HEK293 (cell line): Measurements from ENCODE around the gene INTS14.
A peak's percentile ranks its signal among the peaks of the same experiment; 100 is the strongest.

Experiments
- CTCF ChIA-PET: fragments of 350-600 bp; formaldehyde crosslinking; extraction: SDS; loops from one replicate; lab custom pipeline; 2021; ENCODE audit warnings: antibody characterized with exemption; lab: Yijun Ruan, JAX
- POLR2A ChIA-PET: fragments of 300-600 bp; formaldehyde crosslinking; extraction: SDS; loops from one replicate; lab custom pipeline; 2020; ENCODE audit warnings: antibody characterized with exemption, inconsistent platforms; lab: Yijun Ruan, JAX
- H3K27ac ChIP-seq: fragments of 200-500 bp; sonication (Bioruptor generic); 2 replicates; pipeline ENCODE4 v1.5.1; 2014; ENCODE audit warnings: low read depth, low read length, control low read depth, inconsistent platforms; ENCODE audit errors: extremely low read depth
- H3K36me3 ChIP-seq, 2 experiments: fragments of 200-500 bp in 1 of 2; sonication (Bioruptor generic) in 1 of 2; 1 replicate in 1 of 2; 2 replicates in 1 of 2; pipeline ENCODE4 v1.5.1; 2014 to 2017; ENCODE audit warnings: inconsistent platforms in 2 of 2, low read length in 2 of 2; ENCODE audit not compliant: control insufficient read depth in 2 of 2, insufficient read depth in 1 of 2
- H3K4me1 ChIP-seq: fragments of 200-500 bp; sonication (Bioruptor generic); 2 replicates; pipeline ENCODE4 v1.5.1; 2014; ENCODE audit warnings: mild to moderate bottlenecking, low read length, inconsistent platforms; ENCODE audit not compliant: control insufficient read depth, insufficient read depth
- H3K4me3 ChIP-seq: 2 replicates; pipeline ENCODE4 v1.5.1; 2011; ENCODE audit warnings: low read depth, mild to moderate bottlenecking, control low read depth, low read length, moderate library complexity
- H3K9me3 ChIP-seq: fragments of 200-500 bp; sonication (Bioruptor generic); 2 replicates; pipeline ENCODE4 v1.5.1; 2014; ENCODE audit warnings: low read depth, low read length, inconsistent platforms; ENCODE audit not compliant: control insufficient read depth, insufficient read depth
- GLI2 ChIP-seq: fragments of 450-650 bp; formaldehyde crosslinking; IDR thresholded peaks from 2 replicates; pipeline ENCODE4; 2017; ENCODE audit warnings: missing biosample characterization, missing genetic modification characterization, low read depth, borderline replicate concordance
- GLIS1 ChIP-seq: fragments of 450-650 bp; formaldehyde crosslinking; IDR thresholded peaks from 2 replicates; pipeline ENCODE4 v1.5.1; 2016; ENCODE audit warnings: missing biosample characterization, missing genetic modification characterization
- IKZF3 ChIP-seq: fragments of 450-650 bp; IDR thresholded peaks from 2 replicates; pipeline ENCODE4 v1.5.0; 2018; ENCODE audit warnings: missing biosample characterization, mild to moderate bottlenecking, missing genetic modification characterization, moderate library complexity
- OSR2 ChIP-seq: fragments of 450-650 bp; formaldehyde crosslinking; IDR thresholded peaks from 2 replicates; pipeline ENCODE4 v1.5.1; 2016; ENCODE audit warnings: missing biosample characterization, missing genetic modification characterization
- RBAK ChIP-seq: fragments of 450-650 bp; formaldehyde crosslinking; IDR thresholded peaks from 2 replicates; pipeline ENCODE4 v1.5.1; 2016; ENCODE audit warnings: missing biosample characterization, missing genetic modification characterization
- ZBTB48 ChIP-seq: fragments of 450-650 bp; formaldehyde crosslinking; IDR thresholded peaks from 2 replicates; pipeline ENCODE4 v1.5.1; 2016; ENCODE audit warnings: missing biosample characterization, missing genetic modification characterization
- ZBTB7A ChIP-seq: fragments of 450-650 bp; formaldehyde crosslinking; IDR thresholded peaks from 2 replicates; pipeline ENCODE4 v1.5.1; 2016; ENCODE audit warnings: low read depth, missing biosample characterization, missing genetic modification characterization
- ZEB2 ChIP-seq: fragments of 450-650 bp; formaldehyde crosslinking; IDR thresholded peaks from 2 replicates; pipeline ENCODE4 v1.5.1; 2016; ENCODE audit warnings: missing biosample characterization, missing genetic modification characterization
- ZNF155 ChIP-seq: fragments of 450-650 bp; formaldehyde crosslinking; IDR thresholded peaks from 2 replicates; pipeline ENCODE4 v1.5.1; 2016; ENCODE audit warnings: missing biosample characterization, missing genetic modification characterization
- ZNF2 ChIP-seq: fragments of 450-650 bp; formaldehyde crosslinking; IDR thresholded peaks from 2 replicates; pipeline ENCODE4 v1.5.1; 2016; ENCODE audit warnings: missing biosample characterization, missing genetic modification characterization
- ZNF302 ChIP-seq: fragments of 450-650 bp; formaldehyde crosslinking; IDR thresholded peaks from 2 replicates; pipeline ENCODE4 v1.5.1; 2016; ENCODE audit warnings: missing biosample characterization, missing genetic modification characterization, low read depth
- ZNF311 ChIP-seq: fragments of 450-650 bp; formaldehyde crosslinking; IDR thresholded peaks from 2 replicates; pipeline ENCODE4 v1.5.1; 2017; ENCODE audit warnings: missing biosample characterization, missing genetic modification characterization, borderline replicate concordance
- ZNF366 ChIP-seq: fragments of 450-650 bp; formaldehyde crosslinking; conservative IDR thresholded peaks from 2 replicates; pipeline ENCODE4 v1.5.1; 2016; ENCODE audit warnings: missing biosample characterization, missing genetic modification characterization
- ZNF391 ChIP-seq: fragments of 450-650 bp; formaldehyde crosslinking; IDR thresholded peaks from 2 replicates; pipeline ENCODE4 v1.5.1; 2016; ENCODE audit warnings: low read depth, missing biosample characterization, missing genetic modification characterization, borderline replicate concordance
- ZNF596 ChIP-seq: fragments of 450-650 bp; IDR thresholded peaks from 2 replicates; pipeline ENCODE4 v1.5.0; 2018; ENCODE audit warnings: missing biosample characterization, mild to moderate bottlenecking, missing genetic modification characterization, moderate library complexity
- ZNF600 ChIP-seq: fragments of 450-650 bp; formaldehyde crosslinking; IDR thresholded peaks from 2 replicates; pipeline ENCODE4 v1.5.1; 2016; ENCODE audit warnings: missing biosample characterization, missing genetic modification characterization
- ZNF621 ChIP-seq: fragments of 450-650 bp; formaldehyde crosslinking; IDR thresholded peaks from 2 replicates; pipeline ENCODE4 v1.5.1; 2017; ENCODE audit warnings: missing biosample characterization, missing genetic modification characterization
- ZNF624 ChIP-seq: fragments of 450-650 bp; formaldehyde crosslinking; IDR thresholded peaks from 2 replicates; pipeline ENCODE4 v1.5.1; 2017; ENCODE audit warnings: missing biosample characterization, missing genetic modification characterization
- ZNF664 ChIP-seq: fragments of 450-650 bp; formaldehyde crosslinking; IDR thresholded peaks from 2 replicates; pipeline ENCODE4 v1.5.1; 2016; ENCODE audit warnings: missing biosample characterization, missing genetic modification characterization
- ZNF768 ChIP-seq: fragments of 450-650 bp; formaldehyde crosslinking; IDR thresholded peaks from 2 replicates; pipeline ENCODE4 v1.5.1; 2018; ENCODE audit warnings: missing biosample characterization, mild to moderate bottlenecking, missing genetic modification characterization
- ZSCAN23 ChIP-seq: fragments of 450-650 bp; formaldehyde crosslinking; IDR thresholded peaks from 2 replicates; pipeline ENCODE4 v1.5.1; 2016; ENCODE audit warnings: missing biosample characterization, missing genetic modification characterization
- TF ChIP-seq, protein P1 (sequence below): fragments of 450-650 bp; formaldehyde crosslinking; IDR thresholded peaks from 2 replicates; pipeline ENCODE4 v1.5.1; 2016; ENCODE audit warnings: missing biosample characterization, missing genetic modification characterization
- TF ChIP-seq, protein P2 (sequence below): fragments of 450-650 bp; formaldehyde crosslinking; IDR thresholded peaks from 2 replicates; pipeline ENCODE4 v1.5.0; 2017; ENCODE audit warnings: missing biosample characterization, missing genetic modification characterization, borderline replicate concordance
- TF ChIP-seq, protein P3 (sequence below): fragments of 450-650 bp; formaldehyde crosslinking; IDR thresholded peaks from 2 replicates; pipeline ENCODE4 v1.5.1; 2016; ENCODE audit warnings: missing biosample characterization, missing genetic modification characterization
- TF ChIP-seq, protein P4 (sequence below): fragments of 450-650 bp; formaldehyde crosslinking; IDR thresholded peaks from 2 replicates; pipeline ENCODE4 v1.5.1; 2017; ENCODE audit warnings: missing biosample characterization, missing genetic modification characterization
- TF ChIP-seq, protein P5 (sequence below): fragments of 450-650 bp; formaldehyde crosslinking; IDR thresholded peaks from 2 replicates; pipeline ENCODE4 v1.5.1; 2017; ENCODE audit warnings: missing biosample characterization, missing genetic modification characterization

The INTS14 gene

DNA sequence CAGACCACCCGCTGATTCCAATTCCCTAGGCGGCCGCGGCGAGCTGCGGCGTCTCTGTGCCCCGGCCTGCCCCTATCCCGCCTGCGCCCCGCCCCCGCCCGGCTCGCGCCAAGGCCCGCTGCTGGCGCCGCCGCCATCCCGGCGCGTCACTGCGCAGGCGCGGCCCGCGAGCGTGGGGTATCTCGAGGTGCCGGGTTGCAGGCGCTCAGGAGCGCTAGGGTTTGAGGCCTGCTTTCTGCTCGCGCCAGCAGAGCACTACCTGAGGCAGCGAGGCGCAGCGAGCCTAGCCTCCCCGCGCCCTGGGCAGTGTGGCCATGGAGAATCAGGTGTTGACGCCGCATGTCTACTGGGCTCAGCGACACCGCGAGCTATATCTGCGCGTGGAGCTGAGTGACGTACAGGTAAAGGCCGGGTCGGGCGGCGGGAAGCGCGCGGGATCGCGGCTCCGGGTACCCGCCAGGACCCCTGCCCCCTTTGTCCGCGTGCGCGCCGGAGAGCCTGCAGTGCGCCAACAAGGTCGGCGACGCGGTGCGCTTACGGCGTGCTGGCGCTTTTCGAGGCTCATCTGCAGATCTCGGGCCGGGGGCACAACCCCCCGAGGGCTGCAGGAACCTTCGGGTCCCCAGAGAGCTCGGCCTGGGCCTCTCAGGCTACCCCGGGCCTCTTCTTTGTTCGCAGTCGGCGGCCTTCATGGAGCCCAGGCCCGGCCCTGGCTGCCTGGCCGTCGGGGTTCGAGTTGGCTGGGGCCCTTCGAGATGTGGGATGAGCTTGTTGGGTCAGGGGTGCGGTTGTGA, 80.4 kb downstream of the INTS14 start, which contains the start of gene HACD3 (continued):
- TF ChIP-seq, protein P1, sequence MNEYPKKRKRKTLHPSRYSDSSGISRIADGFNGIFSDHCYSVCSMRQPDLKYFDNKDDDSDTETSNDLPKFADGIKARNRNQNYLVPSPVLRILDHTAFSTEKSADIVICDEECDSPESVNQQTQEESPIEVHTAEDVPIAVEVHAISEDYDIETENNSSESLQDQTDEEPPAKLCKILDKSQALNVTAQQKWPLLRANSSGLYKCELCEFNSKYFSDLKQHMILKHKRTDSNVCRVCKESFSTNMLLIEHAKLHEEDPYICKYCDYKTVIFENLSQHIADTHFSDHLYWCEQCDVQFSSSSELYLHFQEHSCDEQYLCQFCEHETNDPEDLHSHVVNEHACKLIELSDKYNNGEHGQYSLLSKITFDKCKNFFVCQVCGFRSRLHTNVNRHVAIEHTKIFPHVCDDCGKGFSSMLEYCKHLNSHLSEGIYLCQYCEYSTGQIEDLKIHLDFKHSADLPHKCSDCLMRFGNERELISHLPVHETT (tag by site-specific recombination), result no peak
- TF ChIP-seq, all 188 proteins: peak for 66

DNA sequence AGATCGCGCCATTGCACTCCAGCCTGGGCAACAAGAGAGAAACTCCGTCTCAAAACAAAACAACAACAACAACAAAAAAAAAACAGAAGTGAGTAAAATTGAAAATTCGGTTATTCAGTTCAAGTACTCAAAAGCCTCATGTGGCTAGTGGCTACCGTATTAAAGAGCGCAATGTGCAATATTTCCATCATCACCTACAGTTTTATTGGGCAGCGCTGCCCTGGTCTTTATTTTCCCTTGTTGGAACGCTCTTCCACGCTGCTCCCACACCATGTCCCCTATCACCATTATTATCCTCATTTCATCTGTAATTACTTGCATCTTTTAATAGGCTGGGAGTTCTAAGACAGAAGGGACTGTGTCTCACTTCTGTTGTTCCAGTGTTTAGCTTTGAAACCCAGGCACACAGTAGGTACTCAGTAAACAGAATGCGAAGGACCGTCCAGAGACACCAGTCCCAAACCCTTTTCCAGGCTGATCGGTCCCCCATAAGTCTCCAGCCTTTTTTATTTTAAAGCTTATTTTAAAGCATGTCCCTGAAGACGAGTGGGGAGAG, 81.1 kb downstream of the INTS14 start:
- Histone ChIP-seq H3K4me3 (peak overlapping the region; percentile 32), H3K27ac (peak overlapping the region; percentile 99), H3K36me3 (peaks cover 0 to 6% of the 10 kb centered on the region in 2 experiments; a peak in 1 of 3 replicates), H3K9me3 (no peaks in the 10 kb centered on the region), H3K4me1 (peaks cover 23% of the 10 kb centered on the region)
- ChIA-PET POLR2A (interaction anchor here (0.6 to 3.0 kb wide), 8 partner anchors 8 to 262 kb away, joined by 3 to 37 read pairs (median 7); partner anchors contain the start of genes DENND4A, DPP8, INTS14 and RNU5B-1), CTCF (interaction anchor here (0.6 to 3.9 kb wide), 4 partner anchors 13 to 441 kb away, joined by 3 to 18 read pairs (median 4); no protein-coding TSS in a partner anchor)
- TF ChIP-seq, protein P2, sequence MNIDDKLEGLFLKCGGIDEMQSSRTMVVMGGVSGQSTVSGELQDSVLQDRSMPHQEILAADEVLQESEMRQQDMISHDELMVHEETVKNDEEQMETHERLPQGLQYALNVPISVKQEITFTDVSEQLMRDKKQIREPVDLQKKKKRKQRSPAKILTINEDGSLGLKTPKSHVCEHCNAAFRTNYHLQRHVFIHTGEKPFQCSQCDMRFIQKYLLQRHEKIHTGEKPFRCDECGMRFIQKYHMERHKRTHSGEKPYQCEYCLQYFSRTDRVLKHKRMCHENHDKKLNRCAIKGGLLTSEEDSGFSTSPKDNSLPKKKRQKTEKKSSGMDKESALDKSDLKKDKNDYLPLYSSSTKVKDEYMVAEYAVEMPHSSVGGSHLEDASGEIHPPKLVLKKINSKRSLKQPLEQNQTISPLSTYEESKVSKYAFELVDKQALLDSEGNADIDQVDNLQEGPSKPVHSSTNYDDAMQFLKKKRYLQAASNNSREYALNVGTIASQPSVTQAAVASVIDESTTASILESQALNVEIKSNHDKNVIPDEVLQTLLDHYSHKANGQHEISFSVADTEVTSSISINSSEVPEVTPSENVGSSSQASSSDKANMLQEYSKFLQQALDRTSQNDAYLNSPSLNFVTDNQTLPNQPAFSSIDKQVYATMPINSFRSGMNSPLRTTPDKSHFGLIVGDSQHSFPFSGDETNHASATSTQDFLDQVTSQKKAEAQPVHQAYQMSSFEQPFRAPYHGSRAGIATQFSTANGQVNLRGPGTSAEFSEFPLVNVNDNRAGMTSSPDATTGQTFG, result no peak
- TF ChIP-seq GLIS1 (peak; percentile 20; the same call in 1 of the 2 replicates), ZNF768 (tag by site-specific recombination) (peak; percentile 84; the same call in 1 of the 2 replicates), ZNF155 (tag by site-specific recombination) (no peak), ZNF596 (tag by site-specific recombination) (peak; percentile 42; the same call in 1 of the 2 replicates), GLI2 (tag by site-specific recombination) (no peak), RBAK (tag by site-specific recombination) (no peak), IKZF3 (tag by site-specific recombination) (peak; percentile 53), ZNF600 (tag by site-specific recombination) (no peak), ZNF302 (tag by site-specific recombination) (no peak), ZNF366 (tag by site-specific recombination) (peak; percentile 41; the same call in 1 of the 2 replicates), ZBTB7A (tag by site-specific recombination) (0 out of 2 replicates have a peak, but pooled peaks have one; percentile 2), ZEB2 (tag by site-specific recombination) (peak; percentile 6; the same call in 1 of the 2 replicates), ZNF621 (tag by site-specific recombination) (no peak), ZSCAN23 (tag by site-specific recombination) (0 out of 2 replicates have a peak, but pooled peaks have one; percentile 25), OSR2 (tag by site-specific recombination) (peak; percentile 90), ZNF311 (tag by site-specific recombination) (no peak), ZNF2 (tag by site-specific recombination) (peak; percentile 40; the same call in 1 of the 2 replicates), ZNF664 (tag by site-specific recombination) (peak; percentile 84; the same call in 1 of the 2 replicates), ZNF391 (tag by site-specific recombination) (0 out of 2 replicates have a peak, but pooled peaks have one; percentile 48), ZNF624 (no peak), ZBTB48 (tag by site-specific recombination) (peak; percentile 78)
- TF ChIP-seq, protein P3, sequence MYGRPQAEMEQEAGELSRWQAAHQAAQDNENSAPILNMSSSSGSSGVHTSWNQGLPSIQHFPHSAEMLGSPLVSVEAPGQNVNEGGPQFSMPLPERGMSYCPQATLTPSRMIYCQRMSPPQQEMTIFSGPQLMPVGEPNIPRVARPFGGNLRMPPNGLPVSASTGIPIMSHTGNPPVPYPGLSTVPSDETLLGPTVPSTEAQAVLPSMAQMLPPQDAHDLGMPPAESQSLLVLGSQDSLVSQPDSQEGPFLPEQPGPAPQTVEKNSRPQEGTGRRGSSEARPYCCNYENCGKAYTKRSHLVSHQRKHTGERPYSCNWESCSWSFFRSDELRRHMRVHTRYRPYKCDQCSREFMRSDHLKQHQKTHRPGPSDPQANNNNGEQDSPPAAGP (tag by site-specific recombination), result no peak
- TF ChIP-seq, protein P4, sequence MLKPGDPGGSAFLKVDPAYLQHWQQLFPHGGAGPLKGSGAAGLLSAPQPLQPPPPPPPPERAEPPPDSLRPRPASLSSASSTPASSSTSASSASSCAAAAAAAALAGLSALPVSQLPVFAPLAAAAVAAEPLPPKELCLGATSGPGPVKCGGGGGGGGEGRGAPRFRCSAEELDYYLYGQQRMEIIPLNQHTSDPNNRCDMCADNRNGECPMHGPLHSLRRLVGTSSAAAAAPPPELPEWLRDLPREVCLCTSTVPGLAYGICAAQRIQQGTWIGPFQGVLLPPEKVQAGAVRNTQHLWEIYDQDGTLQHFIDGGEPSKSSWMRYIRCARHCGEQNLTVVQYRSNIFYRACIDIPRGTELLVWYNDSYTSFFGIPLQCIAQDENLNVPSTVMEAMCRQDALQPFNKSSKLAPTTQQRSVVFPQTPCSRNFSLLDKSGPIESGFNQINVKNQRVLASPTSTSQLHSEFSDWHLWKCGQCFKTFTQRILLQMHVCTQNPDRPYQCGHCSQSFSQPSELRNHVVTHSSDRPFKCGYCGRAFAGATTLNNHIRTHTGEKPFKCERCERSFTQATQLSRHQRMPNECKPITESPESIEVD, result peak; percentile 59
- TF ChIP-seq, protein P5, sequence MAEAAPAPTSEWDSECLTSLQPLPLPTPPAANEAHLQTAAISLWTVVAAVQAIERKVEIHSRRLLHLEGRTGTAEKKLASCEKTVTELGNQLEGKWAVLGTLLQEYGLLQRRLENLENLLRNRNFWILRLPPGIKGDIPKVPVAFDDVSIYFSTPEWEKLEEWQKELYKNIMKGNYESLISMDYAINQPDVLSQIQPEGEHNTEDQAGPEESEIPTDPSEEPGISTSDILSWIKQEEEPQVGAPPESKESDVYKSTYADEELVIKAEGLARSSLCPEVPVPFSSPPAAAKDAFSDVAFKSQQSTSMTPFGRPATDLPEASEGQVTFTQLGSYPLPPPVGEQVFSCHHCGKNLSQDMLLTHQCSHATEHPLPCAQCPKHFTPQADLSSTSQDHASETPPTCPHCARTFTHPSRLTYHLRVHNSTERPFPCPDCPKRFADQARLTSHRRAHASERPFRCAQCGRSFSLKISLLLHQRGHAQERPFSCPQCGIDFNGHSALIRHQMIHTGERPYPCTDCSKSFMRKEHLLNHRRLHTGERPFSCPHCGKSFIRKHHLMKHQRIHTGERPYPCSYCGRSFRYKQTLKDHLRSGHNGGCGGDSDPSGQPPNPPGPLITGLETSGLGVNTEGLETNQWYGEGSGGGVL (tag by site-specific recombination), result no peak; the same call in 1 of the 2 replicates
